CD4-positive, alpha-beta T cell treated with Interleukin-1 beta for 1 hour (primary cell): Measurements from ENCODE around the gene TBCEL.

Experiments
- DNase-seq, 2 donors: peaks; one replicate each; pipeline ENCODE4 v3.0.0-alpha.2; 2020 to 2022

TBCEL gene

GRCh38 chr11:121067026-121067425, 43.1 kb downstream of the TBCEL start:
- DNase-seq, result no peak

GRCh38 chr11:121067453-121067852, 43.6 kb downstream of the TBCEL start:
- DNase-seq, result no peak

- no peak for DNase-seq
Observed at GRCh38 chr11:121067962-121068647, 44.2 kb downstream of the TBCEL start.

- no peak for DNase-seq
Observed at GRCh38 chr11:121068787-121069186, 44.9 kb downstream of the TBCEL start.

- no peak for DNase-seq
Observed at GRCh38 chr11:121070951-121071845, 47.3 kb downstream of the TBCEL start.

- DNase-seq, result no peak
Observed at GRCh38 chr11:121071846-121072450, 48.0 kb downstream of the TBCEL start.

GRCh38 chr11:121081321-121081720, 57.4 kb downstream of the TBCEL start:
- no peak for DNase-seq

- no peak for DNase-seq
Observed at GRCh38 chr11:121082219-121082618, 58.3 kb downstream of the TBCEL start.

GRCh38 chr11:121082670-121083069, 58.8 kb downstream of the TBCEL start:
- no peak for DNase-seq

- no peak for DNase-seq
Observed at GRCh38 chr11:121086866-121087265, 63.0 kb downstream of the TBCEL start.

- DNase-seq, result no peak
Observed at GRCh38 chr11:121089566-121089965, 65.7 kb downstream of the TBCEL start.

- no peak for DNase-seq
Observed at GRCh38 chr11:121090145-121090721, 66.3 kb downstream of the TBCEL start.

- peak in 1 of 2 donors; percentile 13 for DNase-seq
Observed at GRCh38 chr11:121091492-121092152, 67.7 kb downstream of the TBCEL start.

GRCh38 chr11:121095561-121095960, 71.7 kb downstream of the TBCEL start:
- DNase-seq, result no peak

GRCh38 chr11:121099364-121099763, 75.5 kb downstream of the TBCEL start:
- DNase-seq, result no peak

- no peak for DNase-seq
Observed at GRCh38 chr11:121099885-121100284, 76.0 kb downstream of the TBCEL start.

- DNase-seq, result no peak
Observed at GRCh38 chr11:121100943-121101342, 77.0 kb downstream of the TBCEL start, which contains the start of gene TECTA. Gene TECTA, plus strand, starts transcription at chr11:121101243. Its CDS starts 1,423 bp downstream, at chr11:121102666.

- DNase-seq, result no peak
Observed at GRCh38 chr11:121104312-121104762, 80.4 kb downstream of the TBCEL start.

- DNase-seq, result no peak
Observed at GRCh38 chr11:121105063-121105480, 81.2 kb downstream of the TBCEL start.

GRCh38 chr11:121105481-121106195, 81.7 kb downstream of the TBCEL start:
- DNase-seq, result no peak

- no peak for DNase-seq
Observed at GRCh38 chr11:121106812-121107211, 82.9 kb downstream of the TBCEL start.

GRCh38 chr11:121108413-121108812, 84.5 kb downstream of the TBCEL start:
- DNase-seq, result no peak
